Ishikawa (cell line): ENCODE results near the gene HCFC1R1.
A peak's percentile ranks its signal among the peaks of the same experiment; 100 is the strongest.

ENCODE experiments used
- CEBPB ChIP-seq: IDR thresholded peaks from 2 replicates; pipeline ENCODE4 v1.6.1; 2012
- CREB1 ChIP-seq: IDR thresholded peaks from 2 replicates; pipeline ENCODE4 v1.6.1; 2012; ENCODE audit warnings: low read depth
- EGR1 ChIP-seq: IDR thresholded peaks from 2 replicates; pipeline ENCODE4 v1.6.1; 2012
- EP300 ChIP-seq: IDR thresholded peaks from 2 replicates; pipeline ENCODE4 v1.6.1; 2012; ENCODE audit warnings: borderline replicate concordance
- FOXM1 ChIP-seq: IDR thresholded peaks from 2 replicates; pipeline ENCODE4 v1.6.1; 2012; ENCODE audit warnings: low read depth, borderline replicate concordance
- NFIC ChIP-seq: IDR thresholded peaks from 2 replicates; pipeline ENCODE4 v1.6.1; 2012
- RAD21 ChIP-seq: IDR thresholded peaks from 2 replicates; pipeline ENCODE4 v1.6.1; 2012; ENCODE audit warnings: low read depth
- REST ChIP-seq: IDR thresholded peaks from 2 replicates; pipeline ENCODE4 v1.6.1; 2012; ENCODE audit warnings: low read depth, mild to moderate bottlenecking
- TAF1 ChIP-seq: IDR thresholded peaks from 2 replicates; pipeline ENCODE4 v1.6.1; 2012; ENCODE audit warnings: low read depth, mild to moderate bottlenecking
- TCF12 ChIP-seq: IDR thresholded peaks from 2 replicates; pipeline ENCODE4 v1.6.1; 2012; ENCODE audit warnings: low read depth
- TEAD4 ChIP-seq: IDR thresholded peaks from 2 replicates; pipeline ENCODE4 v1.6.1; 2012
- YY1 ChIP-seq: IDR thresholded peaks from 2 replicates; pipeline ENCODE4 v1.6.1; 2012; ENCODE audit warnings: low read depth
- ZBTB7A ChIP-seq: IDR thresholded peaks from 2 replicates; pipeline ENCODE4 v1.6.1; 2012; ENCODE audit warnings: low read depth
- TF ChIP-seq, protein P1 (sequence below): IDR thresholded peaks from 2 replicates; pipeline ENCODE4 v1.6.1; 2012
- TF ChIP-seq, protein P2 (sequence below): IDR thresholded peaks from 2 replicates; pipeline ENCODE4 v1.6.1; 2012

The HCFC1R1 gene

DNA sequence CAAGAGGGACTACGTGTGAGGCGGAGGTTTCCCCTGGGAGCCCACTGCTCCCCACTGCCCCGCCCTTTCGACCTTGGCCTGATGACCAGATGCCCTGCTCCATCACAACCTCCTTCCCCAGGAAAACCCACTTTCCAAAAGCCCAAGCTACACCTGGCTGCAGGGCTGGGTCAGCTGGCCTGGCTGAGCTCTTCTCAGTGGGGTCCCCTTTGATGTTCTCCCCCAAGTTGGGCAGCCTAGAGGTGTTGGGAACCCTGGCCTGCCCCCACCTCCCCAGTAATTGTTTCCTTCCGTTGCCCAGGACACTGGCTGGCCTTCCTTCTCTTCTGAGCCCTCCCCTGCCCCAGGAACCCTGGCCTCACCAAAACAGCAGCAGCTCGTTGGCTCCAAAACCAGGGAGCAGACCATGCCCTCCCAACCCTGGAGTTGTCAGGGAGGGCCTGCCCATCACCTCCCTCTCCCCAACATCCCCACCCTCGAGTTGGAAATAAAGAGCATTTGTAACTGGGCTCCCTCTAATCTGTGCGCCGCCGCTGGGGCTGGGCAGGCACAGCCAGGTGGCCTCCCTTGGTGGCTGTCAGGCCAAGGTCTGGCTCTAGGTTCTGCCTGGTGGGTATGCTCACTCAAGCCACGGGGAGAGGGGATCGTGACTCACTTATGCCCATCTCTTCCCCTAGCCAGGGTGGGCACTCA, 9.6 kb downstream of the HCFC1R1 start:
- TF ChIP-seq ZBTB7A (no peak; the same call in 1 of the 2 replicates), TEAD4 (no peak), TCF12 (no peak), YY1 (no peak), CREB1 (no peak), EP300 (no peak), REST (no peak), NFIC (no peak), CEBPB (no peak), FOXM1 (no peak)
- TF ChIP-seq, protein P1, sequence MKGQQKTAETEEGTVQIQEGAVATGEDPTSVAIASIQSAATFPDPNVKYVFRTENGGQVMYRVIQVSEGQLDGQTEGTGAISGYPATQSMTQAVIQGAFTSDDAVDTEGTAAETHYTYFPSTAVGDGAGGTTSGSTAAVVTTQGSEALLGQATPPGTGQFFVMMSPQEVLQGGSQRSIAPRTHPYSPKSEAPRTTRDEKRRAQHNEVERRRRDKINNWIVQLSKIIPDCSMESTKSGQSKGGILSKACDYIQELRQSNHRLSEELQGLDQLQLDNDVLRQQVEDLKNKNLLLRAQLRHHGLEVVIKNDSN: no peak

- TF ChIP-seq, protein P2, sequence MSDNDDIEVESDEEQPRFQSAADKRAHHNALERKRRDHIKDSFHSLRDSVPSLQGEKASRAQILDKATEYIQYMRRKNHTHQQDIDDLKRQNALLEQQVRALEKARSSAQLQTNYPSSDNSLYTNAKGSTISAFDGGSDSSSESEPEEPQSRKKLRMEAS: peak; percentile 80
- TF ChIP-seq TAF1: no peak
- TF ChIP-seq, protein P1: peak; percentile 62
These were observed 10.2 kb downstream of the HCFC1R1 start for GRCh38 chr16:3013491-3013951.

GRCh38 chr16:3012828-3013420, 10.8 kb downstream of the HCFC1R1 start, which contains the start of gene CLDN9:
Gene CLDN9, plus strand, starts transcription at chr16:3012923. Its CDS starts 440 bp downstream, at chr16:3013363.
- TF ChIP-seq, protein P2: no peak
- TF ChIP-seq FOXM1 (no peak), ZBTB7A (no peak), TEAD4 (peak; percentile 13; the same call in 1 of the 2 replicates), EP300 (no peak), REST (no peak), NFIC (no peak), TAF1 (no peak; the same call in 1 of the 2 replicates), YY1 (no peak), RAD21 (peak; percentile 4; the same call in 1 of the 2 replicates), CEBPB (no peak), TCF12 (0 out of 2 replicates have a peak, but pooled peaks have one; percentile 32), CREB1 (no peak), EGR1 (no peak)
- TF ChIP-seq, protein P1: no peak

DNA sequence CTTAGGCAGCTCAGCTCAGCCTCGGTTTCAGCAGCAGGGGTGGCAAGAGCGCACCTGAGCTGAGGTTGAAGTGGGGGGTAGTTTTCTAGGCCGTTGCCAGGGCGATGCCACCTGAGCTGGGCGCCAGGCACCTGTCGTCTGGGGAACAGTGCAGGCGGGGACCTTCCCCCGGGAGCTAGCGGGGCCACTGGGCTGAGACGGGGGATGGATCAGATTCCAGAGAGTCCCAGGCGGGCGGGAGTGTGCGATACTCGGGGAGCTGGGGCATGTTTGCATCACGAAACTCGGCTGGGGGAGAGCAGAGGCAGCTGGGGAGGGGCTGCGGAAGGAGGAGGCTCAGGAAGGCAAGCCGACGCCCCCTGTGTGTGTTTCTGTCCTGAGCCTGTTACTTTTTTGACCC, 11.5 kb downstream of the HCFC1R1 start:
- TF ChIP-seq REST: no peak
- no peak for TF ChIP-seq TCF12
- no peak for TF ChIP-seq YY1
- peak; percentile 7; the same call in 1 of the 2 replicates for TF ChIP-seq RAD21
- TF ChIP-seq ZBTB7A: no peak
- TF ChIP-seq TEAD4: 0 out of 2 replicates have a peak, but pooled peaks have one; percentile 34
- TF ChIP-seq CEBPB: no peak
- TF ChIP-seq TAF1: no peak
- no peak for TF ChIP-seq FOXM1
- no peak for TF ChIP-seq EGR1
- 0 out of 2 replicates have a peak, but pooled peaks have one; percentile 24 for TF ChIP-seq EP300
- no peak for TF ChIP-seq CREB1
- TF ChIP-seq, protein P1: no peak
